Jurkat, Clone E6-1 (cell line): ENCODE measurements around the gene SERPINE2.
"Not testable (repeated sequence)": the region's sequence is repeated elsewhere in the genome, so short reads cannot be mapped to it uniquely, and the experiment has no call there.

Source experiments
- DNase-seq: peaks from one replicate; pipeline ENCODE4 v3.0.0-alpha.2; 2011; ENCODE audit warnings: low read depth, low spot score
- H3K4me3 ChIP-seq: 2 replicates; pipeline ENCODE4 v1.5.1; 2011; ENCODE audit warnings: mild to moderate bottlenecking, low read length, control low read depth, moderate library complexity

Gene SERPINE2

GRCh38 chr2:224025874-224026273, 13.2 kb downstream of the SERPINE2 start:
- H3K4me3 ChIP-seq = no peak overlapping the region
- peak; percentile 81 for DNase-seq

DNA sequence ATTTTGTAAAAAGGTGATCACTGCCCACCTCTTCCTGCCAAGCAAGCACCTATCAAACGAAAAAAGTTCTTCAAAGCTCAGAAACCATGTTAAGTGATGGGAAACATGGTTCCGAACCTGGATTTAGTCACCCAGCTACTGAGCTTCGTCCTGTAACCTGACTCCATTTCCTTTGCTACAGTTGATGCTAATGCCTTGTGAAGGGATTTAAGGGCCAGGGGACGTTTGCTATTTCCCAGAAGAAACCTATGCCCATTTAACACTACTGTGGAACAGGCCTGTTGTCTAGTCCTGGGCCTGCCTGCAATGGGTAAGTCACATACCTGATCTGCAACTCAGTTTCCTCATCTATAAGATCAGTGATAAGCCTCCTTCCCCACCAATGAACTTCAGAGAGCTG, 14.8 kb downstream of the SERPINE2 start:
- DNase-seq = no peak
- no peak overlapping the region for H3K4me3 ChIP-seq

- DNase-seq = no peak
- H3K4me3 ChIP-seq = no peak overlapping the region
These were observed 15.9 kb downstream of the SERPINE2 start for GRCh38 chr2:224023188-224023587.

- no peak for DNase-seq
- no peak overlapping the region for H3K4me3 ChIP-seq
These were observed 16.6 kb downstream of the SERPINE2 start for GRCh38 chr2:224022486-224022885.

GRCh38 chr2:224020523-224020922, 18.6 kb downstream of the SERPINE2 start:
- no peak overlapping the region for H3K4me3 ChIP-seq
- DNase-seq = no peak

GRCh38 chr2:224017957-224018356, 21.1 kb downstream of the SERPINE2 start:
- DNase-seq = no peak
- H3K4me3 ChIP-seq = no peak overlapping the region

DNA sequence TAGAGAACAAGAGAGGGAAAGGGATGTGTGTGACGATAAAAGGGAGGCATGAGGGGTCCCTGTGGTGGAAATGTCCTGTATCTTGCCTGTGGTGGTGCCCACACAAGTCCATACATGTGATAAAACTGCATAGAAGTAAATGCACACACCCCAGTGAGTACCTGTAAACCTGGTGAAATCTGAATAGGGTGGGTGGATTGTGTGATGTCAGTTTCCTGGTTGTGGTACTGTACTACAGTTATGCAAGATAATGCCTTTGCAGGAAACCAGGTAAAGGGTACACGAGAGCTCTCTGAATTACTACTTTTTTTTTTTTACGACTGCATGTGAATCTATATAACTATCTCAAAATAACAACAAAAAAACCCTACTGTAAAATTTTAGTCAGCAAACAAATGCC, 22.1 kb downstream of the SERPINE2 start:
- no peak for DNase-seq

GRCh38 chr2:224014336-224014735, 24.8 kb downstream of the SERPINE2 start:
- no peak for DNase-seq
- H3K4me3 ChIP-seq = no peak overlapping the region

More for the DNA sequence above, 22.1 kb downstream of the SERPINE2 start:
- H3K4me3 ChIP-seq = no peak overlapping the region

GRCh38 chr2:224011837-224012236, 27.2 kb downstream of the SERPINE2 start:
- DNase-seq = no peak
- H3K4me3 ChIP-seq = no peak overlapping the region

DNA sequence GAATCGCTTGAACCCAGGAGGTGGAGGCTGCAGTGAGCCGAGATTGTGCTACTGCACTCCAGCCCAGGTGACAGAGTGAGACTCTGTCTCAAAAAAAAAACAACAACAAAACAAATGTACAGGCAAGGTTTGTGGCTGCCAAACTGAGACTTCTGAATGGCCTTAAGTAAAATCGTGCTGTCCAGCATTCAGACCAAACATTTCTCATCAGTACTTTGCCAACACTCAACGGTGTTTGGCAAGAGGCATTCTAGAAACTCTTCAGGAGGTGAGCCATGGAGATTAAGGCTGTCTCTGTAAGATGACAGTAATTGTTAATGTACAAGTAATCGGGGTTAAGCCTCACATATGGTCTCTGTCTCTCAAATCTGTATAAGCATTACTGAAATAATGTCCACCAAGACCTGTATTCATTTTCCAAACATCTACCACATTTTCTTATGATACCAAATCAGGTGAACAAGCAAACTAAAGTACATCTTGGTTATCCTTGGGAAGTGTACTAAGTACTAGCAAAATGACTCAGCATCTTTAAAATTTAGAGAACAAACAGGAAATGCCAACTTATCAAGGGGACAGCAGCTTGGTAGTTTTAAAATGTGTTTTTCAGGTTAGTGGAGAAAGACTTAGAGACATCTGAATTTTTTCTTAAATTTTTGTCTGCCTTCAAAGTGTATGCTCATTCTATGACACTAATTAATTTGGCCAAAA, 29.3 kb downstream of the SERPINE2 start:
- DNase-seq = no peak
- no peak overlapping the region for H3K4me3 ChIP-seq

DNA sequence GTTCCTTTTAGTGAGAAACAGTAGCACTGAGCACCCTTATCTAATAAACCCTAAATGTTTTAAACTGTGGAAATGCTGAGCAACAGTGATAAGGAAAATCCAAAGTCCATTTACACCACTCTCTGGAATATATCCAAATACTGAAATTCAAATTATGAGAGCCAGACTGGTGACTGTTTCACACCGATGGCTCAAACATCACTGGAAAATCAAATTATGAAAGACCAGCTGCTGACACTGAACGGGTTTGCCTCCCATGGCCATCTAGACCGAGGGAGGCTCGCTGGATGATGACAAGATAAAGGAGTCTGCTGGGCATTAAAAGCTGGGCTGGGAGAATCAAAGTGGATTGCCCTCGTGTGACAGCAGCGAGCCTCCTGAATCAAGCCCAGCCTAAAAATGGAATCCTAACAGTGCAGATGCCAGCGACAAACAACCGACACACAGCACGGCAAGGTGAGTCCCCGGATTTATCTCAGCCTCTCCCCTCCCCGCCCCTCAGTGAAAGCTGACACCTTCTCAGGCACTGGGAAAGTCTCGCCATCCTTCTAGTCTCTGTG, 30.3 kb downstream of the SERPINE2 start:
- DNase-seq = no peak
- no peak overlapping the region for H3K4me3 ChIP-seq

GRCh38 chr2:224004105-224004695, 34.9 kb downstream of the SERPINE2 start:
- no peak for DNase-seq

DNA sequence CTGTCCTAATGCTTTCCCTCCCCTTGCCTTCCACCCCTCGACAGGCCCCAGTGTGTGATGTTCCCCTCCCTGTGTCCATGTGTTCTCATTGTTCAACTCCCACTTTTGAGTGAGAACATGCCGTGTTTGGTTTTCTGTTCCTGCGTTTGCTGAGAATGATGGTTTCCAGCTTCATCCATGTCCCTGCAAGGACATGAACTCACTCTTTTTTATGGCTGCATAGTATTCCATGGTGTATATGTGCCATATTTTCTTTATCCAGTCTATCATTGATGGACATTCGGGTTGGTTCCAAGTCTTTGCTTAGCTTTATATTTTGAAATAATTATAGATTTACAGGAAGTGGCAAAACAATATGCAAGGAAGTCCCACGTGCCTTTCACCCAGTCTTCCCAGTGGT, 38.4 kb downstream of the SERPINE2 start:
- H3K4me3 ChIP-seq, DNase-seq: not testable (repeated sequence)

More at GRCh38 chr2:224004105-224004695, 34.9 kb downstream of the SERPINE2 start:
- no peak overlapping the region for H3K4me3 ChIP-seq

GRCh38 chr2:223999862-224000261, 39.2 kb downstream of the SERPINE2 start:
- H3K4me3 ChIP-seq = no peak overlapping the region

GRCh38 chr2:223998948-223999347, 40.1 kb downstream of the SERPINE2 start:
- no peak overlapping the region for H3K4me3 ChIP-seq
- DNase-seq = no peak

More at GRCh38 chr2:223999862-224000261, 39.2 kb downstream of the SERPINE2 start:
- no peak for DNase-seq

- no peak overlapping the region for H3K4me3 ChIP-seq
- DNase-seq = no peak
These were observed 41.1 kb downstream of the SERPINE2 start for GRCh38 chr2:223997938-223998337.

DNA sequence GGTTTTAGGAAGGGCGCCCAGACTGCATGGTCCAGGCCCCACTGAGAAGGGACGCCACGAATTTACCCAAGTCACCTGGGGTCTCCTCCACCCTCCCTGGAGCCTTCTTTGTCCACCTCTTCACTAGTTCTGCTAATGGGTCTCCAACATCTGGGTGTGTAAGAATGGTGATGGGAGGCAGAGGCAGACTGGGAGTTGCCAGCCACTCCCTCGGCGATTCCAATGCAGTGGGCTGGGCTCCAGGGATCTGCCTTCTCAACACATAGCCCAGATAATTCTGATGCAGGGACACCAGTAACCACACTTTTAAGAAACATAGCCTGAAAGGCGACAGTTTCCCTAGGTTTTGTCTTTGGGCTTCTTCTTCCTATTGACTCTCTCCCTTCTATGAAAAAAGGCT, 42.7 kb downstream of the SERPINE2 start:
- no peak overlapping the region for H3K4me3 ChIP-seq
- no peak for DNase-seq

- H3K4me3 ChIP-seq = no peak overlapping the region
- no peak for DNase-seq
These were observed 43.5 kb downstream of the SERPINE2 start for GRCh38 chr2:223995569-223995968.

GRCh38 chr2:223994562-223995162, 44.4 kb downstream of the SERPINE2 start:
- no peak overlapping the region for H3K4me3 ChIP-seq
- DNase-seq = no peak

DNA sequence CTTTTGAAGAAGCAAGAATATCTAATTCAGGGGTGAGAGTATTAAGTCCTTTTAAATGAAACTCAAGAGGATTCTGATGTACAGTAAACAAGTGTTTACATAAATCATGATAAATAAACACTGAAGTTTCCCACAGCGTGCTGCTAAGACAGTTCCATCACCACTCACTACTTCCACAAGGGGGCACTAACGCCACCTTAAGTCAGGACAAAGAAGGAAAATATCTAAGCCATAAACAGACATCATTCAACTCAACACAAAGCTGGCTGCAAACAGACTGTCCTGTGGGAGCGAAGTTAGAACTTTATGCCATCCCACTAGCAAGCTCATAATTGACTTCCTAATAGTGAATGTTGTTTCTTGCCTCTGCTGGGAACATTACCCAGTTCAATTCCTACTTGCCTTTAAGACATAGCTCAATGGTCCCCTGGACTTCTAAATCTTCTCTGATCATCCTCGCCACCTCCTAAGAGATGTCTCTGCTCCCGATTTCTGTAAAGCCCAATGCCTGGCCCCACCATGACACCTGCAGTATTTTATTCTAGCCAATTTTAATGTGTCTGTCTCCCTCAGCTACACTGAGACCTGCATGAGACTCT, 45.4 kb downstream of the SERPINE2 start:
- H3K4me3 ChIP-seq = no peak overlapping the region
- DNase-seq = peak; percentile 59
